Fibroblast of skin of back (primary cell): ENCODE measurements around the gene KEL. TPM values are rescaled to one million over a fixed set of nuclear protein-coding genes. Genes with fewer than 3 reads are reported as not detected.
"Not testable (repeated sequence)": the region's sequence is repeated elsewhere in the genome, so short reads cannot be mapped to it uniquely, and the experiment has no call there.

Experiments used
- DNase-seq: peaks from one replicate; pipeline ENCODE4 v3.0.0-alpha.2; 2013
- polyA plus RNA-seq, 2 experiments: library from polyadenylated mRNA; unstranded; fragments of 120-200 nt; gene quantifications; one replicate each; pipeline ENCODE4 v1.2.1, GENCODE V29; 2013; ENCODE audit not compliant: insufficient read length in 2 of 2

Gene KEL, protein sequence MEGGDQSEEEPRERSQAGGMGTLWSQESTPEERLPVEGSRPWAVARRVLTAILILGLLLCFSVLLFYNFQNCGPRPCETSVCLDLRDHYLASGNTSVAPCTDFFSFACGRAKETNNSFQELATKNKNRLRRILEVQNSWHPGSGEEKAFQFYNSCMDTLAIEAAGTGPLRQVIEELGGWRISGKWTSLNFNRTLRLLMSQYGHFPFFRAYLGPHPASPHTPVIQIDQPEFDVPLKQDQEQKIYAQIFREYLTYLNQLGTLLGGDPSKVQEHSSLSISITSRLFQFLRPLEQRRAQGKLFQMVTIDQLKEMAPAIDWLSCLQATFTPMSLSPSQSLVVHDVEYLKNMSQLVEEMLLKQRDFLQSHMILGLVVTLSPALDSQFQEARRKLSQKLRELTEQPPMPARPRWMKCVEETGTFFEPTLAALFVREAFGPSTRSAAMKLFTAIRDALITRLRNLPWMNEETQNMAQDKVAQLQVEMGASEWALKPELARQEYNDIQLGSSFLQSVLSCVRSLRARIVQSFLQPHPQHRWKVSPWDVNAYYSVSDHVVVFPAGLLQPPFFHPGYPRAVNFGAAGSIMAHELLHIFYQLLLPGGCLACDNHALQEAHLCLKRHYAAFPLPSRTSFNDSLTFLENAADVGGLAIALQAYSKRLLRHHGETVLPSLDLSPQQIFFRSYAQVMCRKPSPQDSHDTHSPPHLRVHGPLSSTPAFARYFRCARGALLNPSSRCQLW
- polyA plus RNA-seq (2013, experiment 1 of 2; ENCODE audit: insufficient read length), result 0.63 TPM
- polyA plus RNA-seq (2013, experiment 2 of 2; ENCODE audit: insufficient read length), result 0.53 TPM

DNA sequence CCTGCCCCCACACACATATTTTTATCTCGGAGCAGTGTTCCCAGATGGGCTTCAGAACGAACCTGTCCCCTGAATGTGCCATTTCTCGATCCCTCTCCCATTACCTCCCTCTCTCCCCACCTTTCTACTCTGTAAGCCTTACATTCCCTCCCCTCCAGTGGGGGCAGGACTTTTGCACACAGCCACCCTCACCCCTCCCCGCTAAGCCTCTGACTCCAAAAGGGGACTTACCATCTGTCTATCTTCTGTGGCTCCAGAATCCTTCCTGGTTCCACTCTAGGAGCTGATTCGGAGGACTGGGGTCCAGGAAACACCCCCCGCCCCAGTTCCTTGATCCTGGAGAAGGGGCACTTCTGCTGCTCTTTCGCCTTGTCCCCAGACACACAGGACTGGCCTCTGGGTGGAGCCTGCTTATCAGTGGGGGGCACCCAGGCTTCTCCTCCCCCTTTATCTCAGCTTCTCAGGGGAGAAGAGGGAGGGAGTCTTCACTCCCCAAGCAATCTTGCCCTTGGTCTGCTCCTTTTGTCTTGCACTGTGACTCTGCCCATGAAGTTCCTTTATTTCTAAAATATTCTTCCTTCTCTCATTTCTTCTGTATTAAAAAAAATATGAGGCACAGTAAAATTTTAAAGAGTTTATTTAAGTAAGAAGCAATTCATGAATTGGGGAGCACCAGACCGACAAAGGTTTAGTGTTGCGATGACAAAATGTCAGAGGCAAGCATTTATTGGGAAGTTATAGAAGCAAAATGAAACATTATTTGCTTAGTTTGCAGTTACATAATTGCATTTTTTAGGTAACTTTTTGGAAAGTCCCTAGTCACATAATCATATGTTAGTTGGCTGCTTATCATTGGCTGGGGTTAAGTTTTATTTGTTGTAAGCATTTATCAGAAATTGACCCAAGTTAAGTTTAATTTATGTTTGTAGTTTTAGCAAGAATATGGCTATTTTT lies at the start of gene KEL:
TSS of gene KEL (minus strand) at position 391 of the 954 bp plus-strand sequence. CDS start at position 234, 157 bp downstream.
- no peak for DNase-seq

DNA sequence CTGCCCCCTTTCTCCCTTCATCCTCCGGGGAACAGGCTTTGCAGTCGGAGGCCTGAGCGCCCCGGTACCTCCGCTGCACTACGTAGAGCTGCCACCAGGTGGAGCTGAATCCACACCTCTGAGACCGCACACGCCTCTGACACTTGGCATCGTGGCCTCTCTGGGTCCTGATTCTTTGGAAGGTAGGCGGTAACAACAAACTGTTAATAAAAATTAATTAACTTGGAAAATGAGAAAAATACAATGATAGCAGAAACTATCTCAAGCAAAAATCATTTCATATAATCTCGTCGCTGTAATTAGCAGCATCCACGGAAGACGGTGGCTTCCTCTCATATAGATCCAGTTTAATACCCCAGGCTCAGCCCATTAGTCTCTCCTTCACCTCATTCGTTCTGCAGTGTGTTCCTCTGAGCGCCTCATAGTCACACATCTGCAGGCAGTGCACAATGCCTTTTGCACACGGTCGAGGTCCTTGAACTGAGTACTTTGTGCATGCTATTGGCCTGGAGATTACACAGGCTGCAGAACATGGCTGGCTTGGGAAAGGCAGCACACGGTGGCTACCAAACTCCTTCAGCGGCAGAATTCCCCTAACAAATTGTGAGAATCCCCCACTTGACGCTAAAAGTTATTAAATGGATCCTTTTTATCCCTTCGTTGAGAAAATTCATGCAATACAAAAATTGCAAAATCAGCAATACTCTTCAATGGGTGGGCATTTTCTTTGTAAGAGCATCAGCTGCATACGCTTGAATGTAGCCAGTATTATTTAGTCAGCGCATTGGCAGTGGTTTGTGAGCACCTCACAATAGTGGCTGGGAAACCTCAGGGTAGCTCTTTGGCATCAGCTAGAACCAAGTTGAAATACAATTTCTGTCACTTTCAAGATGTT lies 46.1 kb upstream of the KEL start:
- DNase-seq, result peak; percentile 57

DNA sequence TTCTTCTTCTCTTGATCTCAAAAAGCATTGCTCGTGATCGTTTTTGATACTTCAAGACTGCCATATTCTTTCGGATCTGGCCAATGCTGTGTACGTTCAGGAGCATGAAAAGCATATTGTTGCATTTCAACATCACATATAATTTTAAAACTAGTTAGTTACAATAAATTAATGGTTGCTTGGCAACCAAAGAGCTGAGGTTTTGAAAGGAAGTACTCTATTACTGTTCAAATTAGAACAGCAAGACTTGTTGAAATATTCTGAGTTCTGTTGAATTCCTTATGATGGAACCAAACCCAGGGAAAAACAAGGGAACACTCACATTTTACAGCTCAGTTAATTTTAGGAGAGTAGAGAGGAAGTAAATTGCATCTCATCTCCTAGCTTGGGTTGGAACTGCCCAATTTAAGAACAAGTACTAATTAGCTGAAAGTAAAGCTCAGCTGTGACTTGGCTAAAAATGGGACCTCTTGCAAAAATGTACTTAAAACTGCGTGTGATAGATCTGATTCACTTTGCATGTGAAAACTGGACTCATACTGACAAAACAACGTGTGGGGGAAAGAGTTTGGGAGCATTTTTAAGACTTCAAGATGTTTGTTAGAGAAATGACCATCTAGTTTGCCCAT lies 43.6 kb upstream of the KEL start:
- DNase-seq, result no peak

DNA sequence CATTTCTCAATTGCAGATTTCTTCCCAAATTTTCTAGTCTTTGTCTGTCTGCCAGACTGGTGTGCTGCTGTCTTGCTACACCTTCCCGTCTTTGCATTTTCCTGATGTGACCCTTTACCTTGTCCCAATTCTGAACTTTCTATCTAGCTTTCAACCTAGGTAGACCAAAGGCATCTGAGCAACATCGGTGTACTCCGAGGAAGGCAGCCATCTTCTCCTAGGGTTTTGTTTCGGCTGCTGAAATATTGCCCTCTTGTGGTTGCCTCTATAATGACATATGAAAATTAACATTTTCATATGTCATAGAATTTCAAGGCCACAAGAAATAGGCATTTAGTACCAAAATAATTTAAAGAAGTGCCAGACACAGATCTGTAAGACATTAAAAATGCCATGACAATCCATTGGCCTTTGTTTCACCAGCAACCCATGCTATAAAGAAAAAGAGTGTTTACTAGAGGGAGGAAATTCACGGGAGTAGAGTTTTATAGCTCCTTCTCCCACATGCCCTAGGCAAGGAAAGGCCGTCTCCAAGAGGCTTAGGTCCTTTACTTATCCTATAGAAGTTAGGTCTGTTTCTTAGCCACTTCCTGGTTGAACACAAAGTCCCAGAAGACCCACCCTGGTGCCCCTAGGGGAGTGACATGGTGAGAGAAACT lies 41.4 kb upstream of the KEL start:
- peak; percentile 33 for DNase-seq

DNA sequence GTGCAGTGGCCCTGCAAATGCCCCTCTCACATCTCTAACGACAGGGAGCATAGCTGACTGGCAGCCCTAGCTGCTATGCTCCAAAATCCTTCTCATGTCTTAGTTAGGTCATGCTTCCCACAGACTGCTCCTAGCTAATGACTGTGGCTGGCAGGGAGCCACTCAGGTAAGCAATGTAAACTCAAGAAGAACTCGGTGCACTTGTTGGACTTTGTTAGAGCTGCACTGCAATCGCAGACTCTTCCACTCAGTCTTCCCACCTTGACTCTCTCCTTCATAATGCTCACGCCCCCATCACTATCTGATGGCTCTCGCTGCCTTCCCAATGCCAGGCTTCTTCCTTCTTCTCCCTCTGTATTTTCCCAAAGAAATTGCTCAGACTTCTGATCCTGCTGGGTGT lies 40.7 kb upstream of the KEL start:
- no peak for DNase-seq

DNA sequence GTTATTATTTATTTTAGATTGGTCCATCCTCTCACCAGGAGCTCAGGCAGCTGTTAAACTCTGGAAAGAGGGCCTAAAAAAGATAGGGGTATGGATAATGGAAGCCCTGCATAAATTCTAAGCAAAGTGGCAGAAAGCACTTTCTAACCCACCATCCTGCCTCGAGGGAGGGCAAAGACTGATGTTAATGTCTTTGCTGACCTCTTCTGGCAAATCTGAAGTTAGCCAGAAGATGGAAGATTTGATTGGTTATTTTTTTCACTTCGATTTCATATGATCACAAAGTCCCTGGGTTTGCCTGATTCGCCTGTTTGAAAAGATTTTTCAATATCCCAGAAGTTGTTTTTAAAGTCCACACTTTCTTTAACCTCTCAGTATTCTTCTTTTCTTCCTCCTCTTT lies 39.9 kb upstream of the KEL start:
- DNase-seq, result peak; percentile 21

DNA sequence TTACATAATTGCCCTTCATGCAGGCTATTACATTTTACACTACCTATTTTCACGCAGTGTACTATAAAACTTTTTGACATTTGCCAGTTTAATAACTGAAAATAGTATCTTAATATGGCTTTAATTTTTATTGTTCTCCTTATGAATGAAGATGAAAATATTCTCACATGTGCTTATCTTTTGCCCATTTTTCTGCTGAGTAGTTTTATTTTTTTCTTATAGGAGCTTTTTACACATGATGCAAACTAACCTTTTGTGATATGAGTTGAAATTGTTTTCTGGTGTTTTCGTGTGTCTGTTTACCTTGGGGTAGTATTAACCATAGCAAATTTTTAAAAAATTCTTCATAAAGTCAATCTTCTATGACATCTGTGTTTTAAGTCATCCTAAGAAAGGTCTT lies 38.5 kb upstream of the KEL start:
- no peak for DNase-seq

DNA sequence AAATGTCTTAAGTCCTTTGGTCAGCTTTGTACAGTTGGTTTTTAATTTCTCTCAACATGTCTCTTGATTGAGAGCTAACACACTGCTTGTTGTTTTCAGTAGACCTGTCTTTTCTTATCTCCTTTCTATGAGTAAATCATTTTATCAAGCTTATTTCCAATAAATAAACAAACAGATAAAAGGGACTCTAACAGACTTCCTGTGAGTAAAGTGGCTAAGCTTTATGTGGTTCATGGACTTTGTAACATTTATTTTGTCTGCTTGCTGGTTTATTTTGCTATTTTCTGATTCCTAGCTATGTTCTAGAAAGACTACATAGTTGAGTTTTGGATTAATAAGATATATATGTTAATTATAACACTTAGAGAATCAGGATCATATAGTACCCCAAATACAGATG lies 37.6 kb upstream of the KEL start:
- no peak for DNase-seq

DNA sequence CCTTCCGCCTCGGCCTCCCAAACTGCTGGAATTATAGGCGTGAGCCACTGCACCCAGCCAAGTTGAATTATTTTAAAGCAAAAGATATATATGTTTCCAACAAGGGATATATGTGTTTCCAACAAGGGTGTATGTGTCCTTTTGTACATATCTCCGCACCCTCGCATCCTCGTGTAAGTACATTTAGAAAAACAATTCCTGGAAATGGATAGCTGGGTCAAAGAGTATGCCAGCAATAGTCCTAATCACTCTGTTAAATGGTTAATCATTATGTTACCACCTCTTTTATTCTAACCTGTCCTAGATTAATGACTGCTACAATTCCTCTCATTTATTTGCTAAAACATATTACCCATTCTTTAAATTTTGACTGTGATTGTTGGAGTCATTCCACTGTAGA lies 36.8 kb upstream of the KEL start:
- no peak for DNase-seq

DNA sequence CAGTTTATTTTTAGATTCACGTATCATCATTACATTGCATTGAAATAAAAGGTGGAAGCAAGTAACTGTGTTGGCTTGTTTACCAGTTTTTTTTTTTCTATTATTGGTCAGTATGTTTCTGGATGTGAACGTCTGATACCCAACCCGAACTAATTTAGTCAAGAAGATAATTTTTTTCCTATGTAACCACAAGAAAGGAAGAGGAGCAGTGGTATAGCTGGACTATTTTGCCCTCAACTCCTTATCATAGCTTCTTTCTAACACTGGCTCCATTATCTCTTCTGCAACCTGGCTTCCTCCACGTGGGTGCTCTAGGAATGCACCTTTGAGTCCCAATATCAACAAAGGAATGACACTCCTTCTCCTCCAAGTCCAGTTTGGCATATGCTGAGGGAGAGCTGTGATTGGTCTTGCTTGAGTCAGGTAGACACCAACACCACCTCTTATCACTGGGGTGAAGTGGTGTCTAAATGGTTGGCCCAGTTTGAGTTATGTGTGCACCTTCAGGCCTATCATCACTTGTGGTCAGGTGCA lies 35.4 kb upstream of the KEL start:
- no peak for DNase-seq

DNA sequence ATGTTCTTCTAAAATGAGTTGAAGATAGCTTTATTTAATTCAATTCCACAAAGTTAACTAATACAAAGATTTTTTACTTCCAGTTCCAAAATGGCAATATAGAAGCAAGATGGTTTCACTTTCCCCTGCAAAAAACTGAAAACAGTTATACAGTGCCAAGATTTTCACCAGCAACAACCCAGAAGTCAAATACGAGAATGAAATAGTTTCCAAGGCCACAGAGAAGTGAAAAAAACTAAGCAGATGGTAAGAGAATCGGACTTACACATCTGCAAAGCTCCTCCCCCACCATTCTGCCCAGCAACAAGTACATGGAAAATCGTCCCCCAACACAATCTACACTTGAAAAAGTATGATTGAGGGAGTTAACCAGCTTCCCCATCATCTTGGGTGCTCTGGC lies 30.3 kb upstream of the KEL start:
- no peak for DNase-seq

DNA sequence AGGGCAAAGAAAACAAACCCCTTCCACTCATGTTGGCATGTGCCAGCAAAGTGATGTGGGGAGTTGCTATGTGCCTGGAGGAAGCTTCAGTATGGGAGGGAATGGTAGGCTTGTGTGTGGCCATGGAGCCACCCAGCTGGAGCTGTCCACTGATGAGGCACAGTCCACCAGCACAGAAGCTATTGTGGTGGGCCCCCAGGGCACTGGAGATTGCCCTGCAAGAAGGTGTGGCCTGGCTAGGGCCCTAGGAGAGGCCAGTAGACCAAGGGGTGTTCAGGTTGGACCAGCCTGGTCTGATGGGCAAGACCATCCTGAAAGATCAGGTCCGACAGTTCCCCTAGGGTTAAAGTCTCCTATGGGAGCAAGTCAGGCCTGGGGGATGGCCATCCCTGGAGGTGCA lies 22.1 kb upstream of the KEL start:
- no peak for DNase-seq

DNA sequence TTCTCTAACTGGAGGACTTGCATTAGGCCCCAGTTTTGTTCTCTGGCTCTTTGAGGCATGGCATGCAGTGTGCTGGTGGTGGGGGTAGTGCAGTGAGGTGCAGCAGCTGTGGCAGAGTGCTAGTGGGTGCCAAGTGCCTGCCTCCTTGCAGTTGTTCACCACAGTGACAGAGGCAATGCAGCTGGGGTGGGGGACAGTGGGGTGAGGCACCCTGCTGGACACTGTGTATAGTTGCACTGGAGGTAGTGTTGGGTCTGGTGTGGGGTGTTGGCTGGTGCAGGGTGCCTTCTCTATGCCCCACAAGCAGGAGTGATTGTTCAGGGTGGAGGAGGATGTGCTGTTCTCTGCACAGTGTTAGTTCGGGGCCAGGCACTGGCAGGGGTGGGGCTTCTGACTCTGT lies 21.7 kb upstream of the KEL start:
- no peak for DNase-seq

DNA sequence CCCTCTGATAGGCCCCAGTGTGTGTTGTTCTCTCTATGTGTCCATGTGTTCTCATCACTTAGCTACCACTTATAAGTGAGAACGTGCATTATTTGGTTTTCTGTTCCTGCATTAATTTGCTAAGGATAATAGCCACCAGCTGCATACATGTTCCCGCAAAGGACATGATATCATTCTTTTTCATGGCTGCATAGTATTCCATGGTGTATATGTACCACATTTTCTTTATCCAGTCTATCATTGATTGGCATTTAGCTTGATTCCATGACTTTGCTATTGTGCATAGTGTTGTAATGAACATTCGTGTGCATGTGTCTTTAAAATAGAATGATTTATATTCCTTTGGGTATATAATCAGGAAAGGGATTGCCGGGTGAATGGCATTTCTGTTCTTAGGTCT lies 16.2 kb upstream of the KEL start:
- not testable (repeated sequence) for DNase-seq

DNA sequence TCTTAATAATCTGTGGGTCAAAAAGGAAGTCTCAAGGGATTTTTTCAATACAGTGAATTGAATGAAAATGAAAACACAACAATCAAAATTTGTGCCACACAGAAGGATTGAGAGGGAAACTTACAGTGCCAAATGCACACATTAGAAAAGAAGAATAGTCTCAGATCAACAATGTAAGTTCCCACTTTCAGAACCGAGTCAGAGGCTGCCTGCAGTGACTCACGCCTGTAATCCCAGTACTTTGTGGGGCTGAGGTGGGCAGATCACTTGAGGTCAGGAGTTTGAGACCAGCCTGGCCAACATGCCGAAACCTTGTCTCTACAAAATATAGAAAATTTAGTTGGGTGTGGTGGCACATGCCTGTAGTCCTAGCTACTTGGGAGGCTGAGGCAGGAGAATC lies 12.5 kb upstream of the KEL start:
- no peak for DNase-seq

DNA sequence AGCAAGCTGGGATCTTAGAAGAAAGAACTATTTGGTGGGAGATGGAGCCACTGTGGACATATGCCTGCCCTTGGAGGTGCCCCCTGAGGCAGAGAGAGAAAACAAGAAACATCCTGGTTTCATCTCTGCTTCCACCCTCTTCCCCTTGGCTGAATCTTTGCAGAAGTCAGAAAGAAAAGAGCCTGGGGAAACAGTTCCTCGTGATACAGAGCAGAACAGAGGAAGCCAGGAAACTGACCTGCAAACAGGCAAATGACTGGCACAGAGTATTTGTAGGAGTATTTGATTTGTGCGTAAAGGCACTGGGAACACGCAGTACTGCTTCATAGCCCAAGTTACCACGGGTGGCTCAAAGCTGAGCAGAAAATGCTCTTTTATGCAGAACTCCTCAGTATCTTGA lies 7.0 kb upstream of the KEL start:
- no peak for DNase-seq

DNA sequence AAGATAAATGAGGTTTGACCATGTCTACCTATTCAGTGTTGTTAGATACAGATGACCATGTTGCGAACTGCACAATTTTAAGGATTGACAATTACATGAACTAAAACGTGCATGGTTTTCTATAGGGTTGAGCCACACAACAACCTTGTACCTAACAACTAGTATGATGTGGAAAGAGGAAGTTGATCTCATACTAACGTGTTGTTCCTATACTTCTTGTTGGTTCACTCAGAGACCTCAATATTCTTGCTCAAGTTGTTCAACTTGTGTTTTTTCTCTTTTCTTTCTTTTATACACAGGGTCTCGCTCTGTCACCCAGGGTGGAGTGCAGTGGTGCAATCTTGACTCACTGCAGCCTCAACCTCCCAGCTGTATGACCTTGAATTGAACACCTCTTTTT lies 6.1 kb upstream of the KEL start:
- DNase-seq, result no peak

DNA sequence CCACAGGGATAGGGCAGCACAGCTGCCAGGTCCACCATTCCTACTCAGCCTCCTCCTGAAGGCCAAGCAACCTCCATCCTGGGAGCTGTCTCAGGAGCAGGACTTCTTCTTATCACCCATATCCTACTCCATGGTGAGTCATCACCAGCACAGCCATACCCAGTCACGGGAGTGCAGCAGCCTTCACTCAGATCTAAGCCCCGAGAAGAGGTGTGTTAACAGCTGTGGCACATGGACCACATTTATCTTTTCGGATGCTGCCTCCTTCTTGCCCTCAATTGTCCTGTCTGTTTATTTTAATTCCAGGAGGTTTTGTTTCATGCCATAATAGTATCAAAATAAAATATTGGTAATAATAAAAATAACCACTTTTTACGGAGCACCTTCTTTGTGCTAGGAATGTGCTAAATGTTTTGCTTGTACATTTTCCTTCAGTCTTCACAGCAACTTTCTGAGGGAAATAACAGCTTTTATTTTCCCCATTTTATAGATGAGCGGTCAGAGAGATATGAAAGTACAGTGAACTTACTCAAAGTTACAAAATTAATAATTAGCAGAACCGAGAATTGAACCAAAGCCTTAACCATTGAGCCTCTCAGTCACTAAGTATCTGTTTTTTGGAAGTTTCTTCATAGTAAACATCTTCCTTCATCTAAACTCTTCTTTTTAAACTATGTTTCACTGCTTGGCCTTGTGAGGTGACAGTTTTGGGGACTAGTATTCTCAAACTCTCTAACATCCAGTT lies 2.5 kb upstream of the KEL start:
- DNase-seq, result no peak

DNA sequence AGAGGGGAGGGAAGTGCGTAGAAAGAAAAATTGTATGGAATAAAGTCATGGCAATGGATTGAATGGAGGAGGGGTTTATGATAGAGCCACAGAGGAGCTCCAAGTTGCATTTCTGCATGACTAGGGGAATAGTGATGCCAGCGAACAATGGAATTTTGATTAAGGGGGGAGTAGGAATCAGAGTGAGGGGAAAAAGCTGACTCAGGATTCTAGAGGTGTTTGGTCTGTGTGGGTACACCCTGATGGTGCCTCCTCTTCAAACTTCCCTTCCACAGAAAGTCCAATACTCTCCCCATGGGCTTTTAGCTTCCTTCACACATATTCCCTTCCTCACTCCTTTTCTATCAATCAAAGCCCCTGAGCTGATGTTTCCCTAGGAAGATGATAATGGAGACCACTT lies 1.8 kb upstream of the KEL start:
- no peak for DNase-seq

DNA sequence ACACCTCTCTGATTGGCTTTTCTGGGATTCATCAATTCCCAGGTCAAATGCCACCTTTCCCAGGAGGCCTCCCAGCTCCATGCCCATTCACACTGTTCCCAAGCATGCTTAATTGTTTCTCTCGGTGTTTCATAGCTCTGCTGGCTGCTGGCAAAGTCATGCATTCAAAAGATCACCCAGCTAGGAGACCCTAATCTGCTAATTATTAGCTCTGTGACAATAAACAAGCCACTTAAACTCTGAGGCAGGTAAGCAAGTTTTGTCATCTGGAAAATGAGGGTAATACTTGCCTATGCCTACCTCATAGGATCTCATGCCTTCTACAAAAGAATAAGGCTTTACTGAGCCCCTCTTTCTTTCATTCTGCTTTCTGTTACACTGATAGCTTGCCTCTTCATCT lies 828 bp upstream of the KEL start:
- DNase-seq, result no peak
